Activated CD4-positive, alpha-beta T cell treated with anti-CD3 and anti-CD28 coated beads for 4 hours (primary cell): Measurements from ENCODE around the gene CTSO.
"Not testable (repeated sequence)": the region's sequence is repeated elsewhere in the genome, so short reads cannot be mapped to it uniquely, and the experiment has no call there.

Experiments used
- DNase-seq, 2 donors: peaks; one replicate each; pipeline ENCODE4 v3.0.0-alpha.2; 2020

Gene CTSO

GRCh38 chr4:155904331-155904730, 49.3 kb downstream of the CTSO start:
- no peak for DNase-seq

DNA sequence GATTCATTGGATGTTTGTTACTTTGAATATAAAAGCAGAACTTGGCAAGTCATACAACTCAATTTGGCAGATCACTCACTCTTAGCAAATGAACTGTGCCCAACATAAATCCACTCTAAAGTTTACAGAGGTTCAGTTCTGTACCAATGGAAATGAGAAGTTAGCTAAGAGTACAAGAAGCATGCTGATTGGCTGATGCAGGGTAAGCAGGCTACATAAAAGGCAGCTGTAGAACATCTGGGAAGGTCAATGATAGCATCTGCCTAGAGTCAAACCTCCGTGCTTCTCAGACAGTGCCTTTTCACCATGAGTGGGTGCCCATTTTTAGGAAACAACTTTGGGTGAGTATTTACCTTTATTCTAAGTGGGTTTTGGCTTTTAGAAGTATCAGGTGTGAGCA, 50.2 kb downstream of the CTSO start, which contains the start of gene TDO2:
TDO2 (plus strand) TSS at position 244 of the 400 bp plus-strand sequence; CDS start at position 307, 63 bp downstream.
- no peak for DNase-seq

DNA sequence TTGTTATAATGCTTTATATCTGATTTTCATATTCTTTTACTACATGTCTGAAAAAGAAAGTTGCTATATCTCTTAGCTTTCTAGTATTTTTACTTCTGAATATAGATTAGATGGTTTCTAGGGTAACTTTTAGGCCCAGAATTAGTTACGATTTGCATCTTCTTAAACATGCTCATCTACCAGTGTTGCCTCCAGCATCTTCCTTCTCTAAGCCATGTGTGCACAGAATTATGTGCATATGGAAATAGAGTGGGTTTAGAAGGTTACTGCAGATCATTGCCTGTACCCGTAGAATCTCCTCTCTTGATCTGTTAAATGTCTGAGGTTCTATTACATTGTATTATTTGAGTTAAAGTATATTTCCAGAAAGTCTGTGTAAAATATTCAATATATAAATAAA, 52.7 kb downstream of the CTSO start:
- DNase-seq = no peak

DNA sequence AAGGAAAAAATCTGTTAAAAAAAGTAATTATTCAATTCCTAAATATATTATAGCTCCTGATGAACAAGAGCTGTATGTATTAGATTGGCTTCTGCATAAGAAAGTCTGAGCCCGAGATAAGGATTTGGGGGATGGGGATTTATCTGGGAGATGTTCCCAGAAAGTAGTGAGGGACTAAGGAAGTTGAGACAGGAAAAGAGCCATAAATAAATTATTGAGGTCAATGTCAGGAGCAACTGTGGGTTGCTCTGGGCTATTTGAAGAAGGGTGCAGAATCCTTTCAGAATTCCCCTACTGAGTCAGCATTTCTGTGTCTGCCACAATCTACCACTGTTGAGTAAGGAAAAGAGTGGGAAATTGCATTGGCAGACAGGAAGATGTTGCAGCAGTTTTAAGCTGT, 53.3 kb downstream of the CTSO start:
- DNase-seq = no peak

GRCh38 chr4:155899891-155900290, 53.8 kb downstream of the CTSO start:
- DNase-seq = no peak

DNA sequence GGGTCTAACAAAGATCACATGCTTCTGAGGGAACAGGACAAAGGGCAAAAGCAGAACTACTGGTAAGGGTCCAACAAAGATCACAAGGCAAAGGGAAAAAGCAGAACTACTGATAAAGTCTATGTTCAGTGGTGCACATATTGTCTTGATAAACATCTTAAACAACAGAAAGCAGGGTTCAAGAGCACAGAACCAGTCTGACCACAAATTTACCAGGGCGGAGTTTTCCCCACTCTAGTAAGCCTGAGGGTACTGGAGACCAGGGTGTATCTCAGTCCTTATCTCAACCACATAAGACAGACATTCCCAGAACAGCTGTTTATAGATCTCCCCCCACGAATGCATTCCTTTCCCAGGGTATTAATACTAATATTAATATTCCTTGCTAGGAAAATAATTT, 55.3 kb downstream of the CTSO start:
- not testable (repeated sequence) for DNase-seq

GRCh38 chr4:155891058-155891457, 62.6 kb downstream of the CTSO start:
- no peak for DNase-seq

DNA sequence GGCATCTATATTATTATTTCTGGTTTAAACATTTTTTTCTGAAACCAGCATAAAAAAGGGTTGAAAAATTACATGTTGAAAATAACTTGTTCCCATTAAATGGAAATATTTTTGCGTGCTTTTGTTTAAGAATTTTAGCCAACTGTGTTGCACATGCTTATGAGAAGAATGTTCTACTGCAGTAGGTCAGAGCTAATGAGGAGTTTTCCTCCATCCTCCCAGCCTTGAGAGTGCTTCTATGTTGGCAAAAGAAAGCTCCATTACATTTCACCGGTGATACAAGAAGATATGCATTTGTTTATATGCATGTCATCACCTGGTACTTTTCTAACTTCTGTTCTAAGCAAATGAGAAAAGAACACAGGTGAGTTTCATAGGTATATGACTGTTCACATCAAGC, 63.7 kb downstream of the CTSO start:
- DNase-seq = no peak

GRCh38 chr4:155889031-155889793, 64.5 kb downstream of the CTSO start:
- no peak for DNase-seq

DNA sequence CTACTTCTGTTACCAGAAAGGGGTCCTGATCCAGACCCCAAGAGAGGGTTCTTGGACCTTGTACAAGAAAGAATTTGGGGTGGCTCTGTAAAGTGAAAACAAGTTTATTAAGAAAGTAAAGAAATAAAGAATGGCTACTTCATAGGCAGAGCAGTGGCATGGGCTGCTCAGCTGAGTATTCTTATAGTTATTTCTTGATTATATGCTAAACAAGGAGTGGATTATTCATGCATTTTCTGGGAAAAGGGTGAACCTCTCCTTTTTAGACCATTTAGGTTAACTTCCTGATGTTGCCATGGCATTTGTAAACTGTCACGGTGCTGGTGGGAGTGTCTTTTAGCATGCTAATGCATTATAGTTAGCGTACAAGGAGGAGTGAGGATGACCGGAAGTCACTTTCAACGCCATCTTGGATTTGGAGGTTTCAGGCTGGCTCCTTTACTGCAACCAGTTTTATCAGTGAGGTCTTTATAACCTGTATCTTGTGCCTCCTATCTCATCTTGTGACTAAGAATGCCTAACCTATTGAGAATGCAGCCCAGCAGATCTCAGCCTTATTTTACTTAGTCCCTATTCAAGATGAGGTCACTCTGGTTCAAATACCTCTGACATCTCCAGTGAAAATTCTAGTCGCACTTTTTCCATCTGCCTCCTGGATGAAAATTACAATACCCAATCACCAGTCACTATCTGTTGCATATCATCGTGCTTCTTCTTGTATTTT, 65.7 kb downstream of the CTSO start:
- no peak for DNase-seq

GRCh38 chr4:155887045-155887444, 66.6 kb downstream of the CTSO start:
- DNase-seq = no peak

GRCh38 chr4:155885666-155886065, 68.0 kb downstream of the CTSO start:
- no peak for DNase-seq

DNA sequence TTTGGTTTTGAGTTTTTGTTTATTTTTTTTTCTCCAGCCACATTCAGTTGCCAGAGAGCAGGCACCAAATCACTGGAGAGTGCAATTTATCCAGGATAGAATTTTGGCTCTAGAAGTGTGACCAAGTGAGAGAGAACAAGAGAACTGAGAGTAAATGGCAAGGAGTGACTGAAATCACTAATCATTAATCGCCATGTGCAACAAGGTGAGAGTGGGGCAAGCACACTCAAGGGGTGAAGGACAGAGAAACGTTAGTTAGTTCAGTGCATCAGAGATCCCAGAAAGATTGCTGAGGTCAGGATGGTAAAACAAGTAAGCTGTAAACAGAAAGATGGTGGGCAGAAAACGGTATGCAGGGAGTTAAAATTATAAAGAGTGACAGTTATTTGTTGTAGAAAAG, 69.8 kb downstream of the CTSO start:
- DNase-seq = no peak

GRCh38 chr4:155881555-155881954, 72.1 kb downstream of the CTSO start:
- DNase-seq = no peak

DNA sequence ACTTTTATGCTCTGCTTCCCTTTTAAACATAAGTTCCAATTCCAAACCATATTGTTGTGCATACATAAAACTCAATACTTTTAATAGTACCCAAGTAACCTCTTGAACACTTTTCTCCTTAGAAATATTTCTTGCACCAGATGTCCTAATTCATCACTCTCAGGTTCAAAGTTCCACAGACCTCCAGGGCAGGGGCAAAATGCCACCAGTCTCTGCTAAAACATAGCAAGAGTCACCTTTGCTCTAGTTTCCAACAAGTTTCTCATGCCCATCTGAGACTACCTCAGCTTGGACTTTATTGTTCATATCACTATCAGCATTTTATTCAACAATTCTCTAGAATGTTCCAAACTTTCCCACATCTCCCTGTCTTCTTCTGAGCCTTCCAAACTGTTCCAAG, 73.9 kb downstream of the CTSO start:
- DNase-seq = no peak

DNA sequence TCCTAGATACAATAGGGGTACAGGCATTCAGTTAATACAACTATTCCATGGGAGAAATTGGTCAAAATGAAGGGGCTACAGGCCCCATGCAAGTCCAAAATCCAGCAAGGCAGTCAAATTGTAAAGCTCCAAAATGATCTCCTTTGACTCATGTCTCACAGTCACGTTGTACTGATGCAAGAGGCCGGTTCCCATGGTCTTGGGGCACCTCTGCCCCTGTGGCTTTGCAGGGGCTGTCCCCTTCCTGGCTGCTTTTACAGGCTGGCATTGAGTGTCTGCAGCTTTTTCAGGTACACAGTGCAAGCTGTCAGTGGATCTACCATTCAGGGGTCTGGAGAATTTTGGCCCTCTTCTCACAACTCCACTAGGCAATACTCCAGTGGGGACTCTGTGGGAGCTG, 75.1 kb downstream of the CTSO start:
- DNase-seq = no peak

DNA sequence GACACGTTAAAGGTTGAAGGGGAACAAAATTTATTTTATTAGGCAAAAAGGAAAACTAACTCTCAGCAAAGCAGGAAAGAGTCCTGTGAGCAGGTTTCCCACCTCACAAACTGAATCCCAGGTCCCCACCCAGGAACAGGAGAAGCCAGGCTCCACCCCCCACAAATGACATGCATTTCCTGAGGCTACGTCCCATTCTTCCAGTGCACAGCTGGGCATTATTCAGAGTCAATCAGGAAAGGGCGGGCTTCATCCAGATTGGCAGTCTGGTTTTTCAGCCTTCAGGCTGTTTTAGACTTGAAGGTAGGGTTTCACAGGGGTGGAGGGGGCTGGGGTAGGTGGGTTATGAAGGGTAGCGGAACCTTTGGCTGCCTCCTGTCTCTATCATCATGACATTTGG, 75.7 kb downstream of the CTSO start:
- DNase-seq = no peak

DNA sequence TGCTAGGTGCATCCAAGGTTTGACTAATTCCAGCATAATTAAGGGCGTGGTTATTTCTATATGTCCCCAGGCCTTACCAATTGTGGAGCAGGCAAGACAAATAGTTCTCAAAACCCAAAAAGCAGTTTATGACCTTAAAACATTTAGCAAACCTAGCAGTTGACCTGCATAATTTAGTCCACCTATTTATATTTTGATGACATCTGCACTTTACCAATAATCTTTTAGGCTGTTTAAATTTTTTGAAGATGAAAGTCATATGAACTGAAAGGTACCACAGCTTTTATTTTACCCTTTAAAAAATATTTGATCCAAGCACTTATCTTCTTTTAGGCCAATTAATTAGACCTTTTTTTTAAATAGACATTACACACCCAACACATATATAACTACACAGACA, 77.8 kb downstream of the CTSO start:
- DNase-seq = no peak
